GM18870 (cell line): Measurements from ENCODE around the gene PARP14.

Source experiments
- ATAC-seq: cut with Tn5 transposase; IDR thresholded peaks from one replicate; pipeline ENCODE4 v1.9.1; 2021; ENCODE audit warnings: moderate library complexity; ENCODE audit not compliant: unreplicated experiment

PARP14 gene

DNA sequence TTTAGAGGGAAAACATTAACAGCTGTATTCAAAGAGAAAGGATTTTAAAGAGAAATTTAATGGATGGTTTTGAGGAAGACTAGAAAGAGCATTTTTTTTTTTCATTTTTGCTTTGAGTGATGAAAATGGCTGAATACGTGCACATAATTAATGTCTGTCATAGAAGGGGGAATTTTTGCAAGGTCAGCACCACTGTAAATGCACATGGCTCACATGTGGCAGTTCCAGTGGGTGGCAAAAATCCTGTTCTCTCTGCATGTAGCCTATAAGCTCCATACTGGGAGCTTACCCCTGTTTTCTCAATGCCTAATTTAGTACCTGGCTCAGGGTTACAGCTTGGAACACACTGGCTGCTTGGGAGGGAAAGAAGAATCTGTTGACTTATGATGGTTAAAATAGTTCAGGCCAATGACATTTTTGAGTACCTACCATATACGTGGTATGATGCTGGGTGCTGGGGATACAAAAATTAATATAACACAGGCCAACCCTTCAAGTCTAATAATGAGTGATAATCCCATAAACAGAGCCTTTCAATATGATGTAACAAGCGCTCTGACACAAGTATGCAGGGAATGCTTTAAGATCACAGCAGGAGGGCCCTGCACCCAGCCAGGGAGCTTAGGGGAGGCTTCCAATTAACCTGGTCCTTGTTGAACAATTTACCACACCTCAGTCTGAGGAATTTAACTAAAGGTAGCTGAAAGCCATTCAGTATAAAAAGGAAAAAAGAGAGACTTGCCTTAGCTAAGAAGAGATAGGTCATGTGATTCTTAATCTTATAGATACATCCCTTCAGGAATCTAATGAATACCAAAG, 80.0 kb downstream of the PARP14 start:
- no peak for ATAC-seq

DNA sequence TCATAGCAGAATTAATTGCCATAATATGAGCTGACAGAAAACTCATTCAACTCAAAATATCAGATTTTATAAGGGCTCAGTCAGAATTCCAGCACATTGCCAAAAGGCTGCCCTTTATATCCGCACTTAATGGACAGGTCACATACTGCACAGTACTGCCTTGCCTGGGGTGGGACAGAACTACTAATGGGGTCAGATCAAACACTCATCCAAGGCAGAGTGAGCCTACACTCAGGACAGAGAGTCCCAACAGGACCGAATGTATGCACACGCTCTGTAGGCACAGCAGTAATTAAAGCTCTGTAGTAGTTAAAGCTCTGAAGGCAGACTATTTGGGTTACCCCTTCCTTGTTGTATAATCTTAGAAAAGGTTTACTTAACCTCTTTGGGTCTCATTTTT, 85.8 kb downstream of the PARP14 start:
- ATAC-seq = no peak

DNA sequence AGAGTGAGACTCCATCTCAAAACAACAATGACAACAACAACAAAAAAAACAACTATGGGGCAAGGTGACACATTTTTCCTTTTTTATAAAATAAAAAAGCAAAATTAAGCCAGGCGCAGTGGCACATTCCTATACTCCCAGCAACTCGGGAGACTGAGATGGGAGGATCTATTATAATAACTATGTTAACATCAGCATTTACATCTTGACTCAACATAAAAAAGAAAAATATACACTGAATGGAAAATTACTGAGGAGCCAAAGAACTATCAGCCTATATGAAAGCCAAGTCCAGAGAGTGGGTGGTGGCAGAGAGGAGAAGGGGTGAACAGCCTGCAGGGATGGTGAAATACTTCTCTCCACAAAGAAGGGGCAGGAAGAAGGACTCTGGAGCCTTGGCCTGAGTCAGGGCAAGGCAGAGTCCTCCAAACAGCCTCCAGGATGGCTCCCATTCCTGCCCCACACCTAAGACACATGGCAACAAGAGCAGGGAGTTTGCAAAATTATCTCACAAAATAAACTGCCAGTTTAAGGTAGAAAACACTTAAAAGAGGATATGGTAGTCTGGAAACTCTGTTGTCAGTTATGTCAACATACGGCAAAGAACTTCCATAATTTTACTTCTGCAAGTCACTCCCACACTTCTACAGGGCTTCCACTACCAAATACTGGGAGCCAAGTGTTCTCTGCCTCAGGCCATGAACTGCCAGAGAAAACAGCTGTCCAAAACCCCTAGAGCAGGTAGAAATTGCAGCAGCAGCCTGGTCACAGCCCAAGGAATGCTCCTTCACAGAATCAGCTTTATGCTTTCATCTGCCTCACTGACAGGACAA, 87.1 kb downstream of the PARP14 start:
- no peak for ATAC-seq

DNA sequence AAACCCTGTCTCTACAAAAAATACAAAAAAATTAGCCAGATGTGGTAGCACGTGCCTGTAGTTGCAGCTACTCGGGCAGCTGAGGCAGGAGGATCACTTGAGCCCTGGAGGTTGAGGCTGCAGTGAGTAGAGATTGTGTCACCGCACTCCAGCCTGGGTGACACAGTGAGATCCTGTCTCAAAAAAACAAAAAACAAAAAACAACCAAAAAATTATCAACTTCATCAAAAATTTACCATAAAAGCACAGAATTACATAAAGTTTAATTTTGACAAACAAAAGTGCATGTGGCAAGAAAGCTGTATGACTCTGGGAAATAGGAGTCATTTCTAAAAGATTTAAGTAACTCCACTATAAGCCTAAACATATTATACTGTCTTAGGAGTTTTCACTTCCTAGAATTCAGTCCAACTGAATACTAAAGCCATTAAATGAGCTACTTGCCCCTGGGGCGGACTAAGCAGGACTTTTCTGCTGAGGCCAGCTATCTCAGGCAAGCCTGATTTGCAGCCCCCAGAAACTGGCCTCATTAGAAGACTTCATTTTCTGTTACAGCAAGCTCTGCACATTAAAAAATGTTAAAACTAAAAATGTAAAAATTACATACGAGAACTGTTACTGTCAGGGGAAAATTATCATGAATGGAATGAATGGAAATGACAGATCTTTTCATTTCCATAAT, 90.0 kb downstream of the PARP14 start:
- no peak for ATAC-seq

DNA sequence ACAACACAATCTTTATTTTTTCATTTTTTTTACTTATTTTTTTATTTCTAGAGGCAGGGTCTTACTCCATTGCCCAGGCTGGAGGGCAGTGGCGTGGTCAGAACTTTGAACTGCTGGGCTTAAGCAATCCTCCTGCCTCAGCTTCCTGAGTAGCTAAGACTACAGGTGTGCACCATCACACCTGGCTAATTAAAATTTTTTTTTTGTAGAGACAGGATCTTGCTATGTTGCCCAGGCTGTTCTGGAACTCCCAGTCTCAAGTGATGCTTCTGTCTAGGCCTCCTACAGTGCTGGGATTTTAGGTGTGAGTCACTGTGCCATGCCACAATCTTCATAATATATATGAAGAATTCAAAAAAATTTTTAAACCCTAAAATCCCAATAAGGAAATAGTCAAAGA, 92.2 kb downstream of the PARP14 start:
- no peak for ATAC-seq

DNA sequence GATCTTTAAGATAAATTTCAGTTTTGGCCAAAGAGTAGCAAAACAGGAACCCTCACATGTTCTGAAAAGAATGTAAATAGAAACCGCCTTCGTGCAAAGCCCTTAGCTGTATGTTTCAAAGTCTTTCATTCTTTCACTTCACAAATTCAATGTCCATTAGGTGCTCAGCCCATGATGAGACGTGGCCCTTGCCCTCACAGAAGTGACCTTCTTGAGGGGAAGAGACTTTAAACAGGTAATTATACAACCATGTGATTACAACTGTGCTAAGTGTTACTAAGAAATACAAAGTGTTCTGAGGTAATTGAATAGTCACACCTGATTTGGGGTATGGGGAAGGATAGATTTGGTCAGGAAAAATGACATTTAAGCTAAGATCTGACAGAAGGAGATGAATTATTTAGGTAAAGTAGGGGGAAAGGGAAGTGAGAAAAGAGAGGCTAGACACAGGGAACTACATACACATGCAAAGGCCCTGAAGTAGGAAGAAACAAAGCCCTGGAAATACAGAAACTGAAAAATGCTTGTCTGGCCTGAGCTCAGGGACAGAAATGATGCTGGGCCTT, 93.4 kb downstream of the PARP14 start:
- no peak for ATAC-seq

DNA sequence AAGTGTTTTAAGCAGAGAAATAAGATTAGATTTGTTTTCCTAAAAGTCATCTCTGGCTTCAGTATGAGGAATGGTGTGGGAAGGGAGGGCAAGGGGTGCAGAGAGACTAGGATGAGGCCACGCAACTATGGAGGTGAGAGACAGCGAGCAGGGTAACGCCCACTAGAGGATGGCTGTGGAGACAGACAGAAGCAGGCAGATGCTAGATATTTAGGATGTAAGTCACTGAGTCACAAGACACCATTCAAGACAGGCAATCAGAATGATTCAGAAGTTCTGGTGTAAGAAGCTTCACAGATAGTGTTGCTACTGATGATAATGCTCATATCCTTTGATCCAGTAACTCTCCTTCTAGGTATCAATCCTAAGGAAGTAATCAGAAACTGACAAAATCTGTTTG, 93.9 kb downstream of the PARP14 start:
- no peak for ATAC-seq

DNA sequence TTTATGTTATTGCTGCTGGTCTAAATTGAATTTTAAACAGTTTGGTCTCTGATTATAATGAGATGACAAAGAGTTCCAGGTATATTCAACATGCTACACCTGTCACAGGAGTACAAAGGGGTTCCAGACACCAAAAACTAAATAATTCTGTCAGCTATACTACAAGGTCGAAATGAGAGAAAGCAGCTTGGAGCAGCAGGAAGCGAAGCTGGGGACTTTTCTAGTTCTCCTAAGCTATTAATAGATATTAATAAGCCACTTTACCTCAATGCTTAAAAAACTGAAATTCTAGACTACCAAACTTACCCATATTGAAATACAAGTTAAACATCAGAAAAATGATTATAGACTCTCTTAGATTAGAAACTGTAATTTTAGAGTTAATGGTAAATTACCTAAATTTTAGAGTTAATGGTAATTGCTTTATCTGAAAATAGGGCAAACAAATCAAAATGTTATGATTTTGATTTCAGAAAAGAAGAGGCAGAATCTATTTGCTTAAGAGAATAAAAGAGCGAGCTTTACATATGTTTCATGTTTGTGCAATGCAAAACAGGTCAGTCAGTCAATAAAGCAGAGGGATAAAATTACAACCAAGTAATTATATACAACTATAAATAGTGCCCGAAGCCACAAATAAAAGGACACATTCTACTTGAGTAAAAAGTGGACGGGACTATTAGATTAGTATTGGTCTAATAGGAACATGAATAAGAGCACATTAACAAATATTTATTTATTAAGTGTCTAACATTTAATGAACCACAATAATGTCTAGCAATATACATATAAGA, 96.2 kb downstream of the PARP14 start:
- ATAC-seq = no peak

DNA sequence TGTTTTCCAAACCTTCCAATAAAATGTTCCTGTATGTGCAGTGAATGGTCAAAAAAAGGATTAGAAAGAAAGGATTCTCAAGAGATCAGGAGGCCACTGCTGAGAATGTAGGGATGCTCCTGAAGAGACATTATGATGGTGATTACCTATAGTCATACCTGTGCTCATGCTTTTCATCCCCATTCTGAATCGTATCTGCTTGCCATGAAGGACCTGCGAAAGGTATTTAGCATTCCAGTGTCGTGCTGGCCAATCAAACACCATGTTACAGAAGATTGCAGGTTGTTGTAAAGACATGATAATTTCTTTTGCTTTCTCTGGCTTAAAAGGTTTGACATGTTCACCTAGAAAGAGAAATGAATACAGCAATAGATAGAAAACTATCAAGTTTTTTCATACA, 96.9 kb downstream of the PARP14 start:
- ATAC-seq = no peak
